ENCODE results near the gene PPARA. TPM values are rescaled to one million over a fixed set of nuclear protein-coding genes. Genes with fewer than 3 reads are reported as not detected.

PPARA gene
- total and polyA plus RNA-seq, 2 of the 4 experiments (the other 2 are of a cell fraction) = 3.1 to 7.0 TPM

- no peak overlapping the region for H3K4ac ChIP-seq (ENCODE audit: low read depth, low read length)
- no peaks in the 10 kb centered on the region for H3K9me3 ChIP-seq (ENCODE audit: control insufficient read depth, insufficient read depth, low read length)
- H3K18ac ChIP-seq (ENCODE audit: low read depth, low read length) = no peak overlapping the region
- no peak overlapping the region for H4K91ac ChIP-seq (ENCODE audit: insufficient read depth, low read depth, low read length)
- H3K36me3 ChIP-seq (ENCODE audit: control insufficient read depth, insufficient read depth, low read length) = peaks cover 6% of the 10 kb centered on the region; the same call in 1 of the 2 replicates
- H3K4me1 ChIP-seq (ENCODE audit: control insufficient read depth, insufficient read depth, low read length) = peaks cover 4% of the 10 kb centered on the region; the same call in 1 of the 2 replicates
- no TSS peak for BruUV-seq (replicated peaks)
- H3K4me2 ChIP-seq (ENCODE audit: low read depth, low read length) = no peak overlapping the region
- no peaks in the 10 kb centered on the region for H3K27me3 ChIP-seq (ENCODE audit: control insufficient read depth, insufficient read depth, low read length)
- intact Hi-C loops (cut with micrococcal nuclease) (no loop called here), in situ Hi-C loops (cut with MboI; ENCODE audit: low sequenced_read_pairs) (no loop called here), dilution Hi-C loops (cut with HindIII; ENCODE audit: low sequenced_read_pairs, unreplicated experiment) (no loop called here)
- TF ChIP-seq RCOR1 (IDR thresholded peaks at IDR 0.05; ENCODE audit: insufficient replicate concordance, low read length) (no peak), MXI1 (IDR thresholded peaks at IDR 0.05; ENCODE audit: borderline replicate concordance, low read depth, low read length) (no peak), CHD1 (IDR thresholded peaks at IDR 0.05; ENCODE audit: low read depth, low read length) (no peak), POLR2A (IDR thresholded peaks at IDR 0.05; ENCODE audit: low read depth, low read length) (no peak), NFE2L2 (IDR thresholded peaks at IDR 0.05; ENCODE audit: low read depth, low read length) (no peak), ELK1 (IDR thresholded peaks at IDR 0.05; ENCODE audit: borderline replicate concordance, low read depth, low read length) (no peak), BHLHE40 (IDR thresholded peaks at IDR 0.05; ENCODE audit: low read depth, low read length) (no peak), RFX5 (IDR thresholded peaks at IDR 0.05; ENCODE audit: low read depth, low read length) (no peak), MAZ (IDR thresholded peaks at IDR 0.05; ENCODE audit: borderline replicate concordance, low read depth, low read length) (no peak), CTCF (conservative IDR thresholded peaks at IDR 0.05; ENCODE audit: low read depth, low read length) (no peak), CEBPB (IDR thresholded peaks at IDR 0.05; ENCODE audit: low read depth, low read length) (no peak), MAFK (IDR thresholded peaks at IDR 0.05; ENCODE audit: low read depth, low read length) (no peak), FOS (IDR thresholded peaks at IDR 0.05; ENCODE audit: low read depth, low read length) (no peak), USF2 (IDR thresholded peaks at IDR 0.05; ENCODE audit: low read depth, low read length) (no peak), SMC3 (IDR thresholded peaks at IDR 0.05; ENCODE audit: low read depth, low read length) (no peak), RAD21 (IDR thresholded peaks at IDR 0.05; ENCODE audit: low read length) (no peak)
- 86% methylated on average over 1 of the region's 8 CpGs; no CpG with 5 or more reads in 1 of the 2 experiments for WGBS, 2 experiments (ENCODE audit: extremely low coverage in 2 of 2, insufficient read length in 1 of 2)
- no peak overlapping the region for H2BK120ac ChIP-seq (ENCODE audit: low read depth, low read length)
- H2AK9ac ChIP-seq (replicated peaks; ENCODE audit: low read depth, low read length, poor library complexity) = no peak overlapping the region
- no peak overlapping the region for H4K5ac ChIP-seq (ENCODE audit: low read depth, low read length)
- H3K9ac ChIP-seq (ENCODE audit: low read depth, low read length) = no peak overlapping the region
- no peak overlapping the region for H3K23ac ChIP-seq (ENCODE audit: low read depth, low read length)
- no peak overlapping the region for H3K14ac ChIP-seq (replicated peaks; ENCODE audit: low read depth, low read length)
- no peak overlapping the region for H2BK15ac ChIP-seq (ENCODE audit: low read depth, low read length)
- no peak overlapping the region for H3K56ac ChIP-seq (ENCODE audit: extremely low read depth, insufficient read depth, low read length)
- DNase-seq = no peak
- peaks cover 10% of the 10 kb centered on the region for H3K9me1 ChIP-seq (ENCODE audit: insufficient read depth, low read length)
- peaks cover 4% of the 10 kb centered on the region for H4K20me1 ChIP-seq (ENCODE audit: insufficient read depth, low read length)
- H2AFZ ChIP-seq (replicated peaks; ENCODE audit: low read length, poor library complexity) = no peak overlapping the region
- no peak overlapping the region for H3K4me3 ChIP-seq (ENCODE audit: insufficient read depth, low read depth, low read length)
- H2AK5ac ChIP-seq (ENCODE audit: low read depth, low read length) = no peak overlapping the region
- ChIA-PET CTCF (interaction anchor here (1.5 kb wide), 1 partner anchor 9 kb away, joined by 5 read pairs; no protein-coding TSS in a partner anchor), POLR2A (ENCODE audit: unreplicated experiment) (no interaction called here)
- peaks cover 0 to 13% of the 10 kb centered on the region in 2 experiments; a peak in 2 of 4 replicates for H3K79me1 ChIP-seq (ENCODE audit: low read depth in 1 of 2, low read length in 2 of 2)
- H2BK20ac ChIP-seq (ENCODE audit: low read depth, low read length) = no peak overlapping the region
- H2BK5ac ChIP-seq (ENCODE audit: low read depth, low read length, poor library complexity, severe bottlenecking) = no peak overlapping the region
- no peak for ATAC-seq (ENCODE audit: low read depth)
- H4K8ac ChIP-seq (ENCODE audit: low read depth in 2 of 2, low read length in 2 of 2) = no peak overlapping the region
- H3K27ac ChIP-seq (ENCODE audit: insufficient read depth, low read length) = no peak overlapping the region
These were observed 43.6 kb downstream of the PPARA start for GRCh38 chr22:46193898-46194310.

Data from IMR-90 (cell line).